ENCODE measurements around the gene TSPAN15. TPM values are rescaled to one million over a fixed set of nuclear protein-coding genes. Genes with fewer than 3 reads are reported as not detected.
A peak's percentile ranks its signal among the peaks of the same experiment; 100 is the strongest.
"Not testable (repeated sequence)": the region's sequence is repeated elsewhere in the genome, so short reads cannot be mapped to it uniquely, and the experiment has no call there.

TSPAN15 gene
- polyA plus RNA-seq, 3 donors, result 49.7 to 64.2 (median 59.6) TPM

GRCh38 chr10:69439350-69439739, 11.9 kb upstream of the TSPAN15 start:
- DNase-seq, result no peak

- DNase-seq, result no peak
Measured at GRCh38 chr10:69439813-69440506, 11.3 kb upstream of the TSPAN15 start.

- no peak for DNase-seq
Measured at GRCh38 chr10:69443354-69443753, 7.9 kb upstream of the TSPAN15 start.

- no peak for DNase-seq
Measured at GRCh38 chr10:69445041-69445440, 6.2 kb upstream of the TSPAN15 start.

- no peak for DNase-seq
Measured at GRCh38 chr10:69446229-69446628, 5.0 kb upstream of the TSPAN15 start.

GRCh38 chr10:69446650-69447151, 4.6 kb upstream of the TSPAN15 start:
- no peak for DNase-seq

- DNase-seq, result peak; percentile 42
Measured at GRCh38 chr10:69449841-69450240, 1.4 kb upstream of the TSPAN15 start.

GRCh38 chr10:69450395-69450794, 870 bp upstream of the TSPAN15 start:
- DNase-seq, result not testable (repeated sequence)

GRCh38 chr10:69451784-69452251, 553 bp downstream of the TSPAN15 start:
- DNase-seq, result no peak

- no peak for DNase-seq
Measured at GRCh38 chr10:69452676-69453415, 1.6 kb downstream of the TSPAN15 start.

- DNase-seq, result no peak
Measured at GRCh38 chr10:69453795-69454194, 2.5 kb downstream of the TSPAN15 start.

- no peak for DNase-seq
Measured at GRCh38 chr10:69455006-69455763, 3.9 kb downstream of the TSPAN15 start.

- DNase-seq, result no peak
Measured at GRCh38 chr10:69456880-69457693, 5.8 kb downstream of the TSPAN15 start.

- no peak for DNase-seq
Measured at GRCh38 chr10:69457771-69458237, 6.5 kb downstream of the TSPAN15 start.

GRCh38 chr10:69458430-69459100, 7.3 kb downstream of the TSPAN15 start:
- no peak for DNase-seq

- no peak for DNase-seq
Measured at GRCh38 chr10:69459101-69459790, 8.0 kb downstream of the TSPAN15 start.

GRCh38 chr10:69459893-69460575, 8.8 kb downstream of the TSPAN15 start:
- no peak for DNase-seq

- no peak for DNase-seq
Measured at GRCh38 chr10:69460576-69461242, 9.4 kb downstream of the TSPAN15 start.
